ENCODE data around the gene KCNJ15. TPM values are rescaled to one million over a fixed set of nuclear protein-coding genes. Genes with fewer than 3 reads are reported as not detected.

KCNJ15 gene
- total RNA-seq, 1 experiment from 2014 or later, result not detected

GRCh38 chr21:38236232-38236631, 20.6 kb upstream of the KCNJ15 start (continued):
- no peak for TF ChIP-seq REST (IDR thresholded peaks at IDR 0.05; ENCODE audit: low read depth)

GRCh38 chr21:38239672-38240071, 17.1 kb upstream of the KCNJ15 start:
- Histone ChIP-seq H4K20me1 (ENCODE audit: insufficient read depth) (no peaks in the 10 kb centered on the region), H3K36me3 (ENCODE audit: control insufficient read depth in 1 of 2, insufficient read depth in 2 of 2, low read length in 2 of 2) (no peaks in the 10 kb centered on the region), H3K79me2 (ENCODE audit: insufficient read depth, low read length) (no peaks in the 10 kb centered on the region), H3K9me2 (ENCODE audit: insufficient read depth) (no peaks in the 10 kb centered on the region), H3K4me2 (ENCODE audit: low read length) (no peak overlapping the region), H3K9me3 (ENCODE audit: control insufficient read depth in 1 of 2, insufficient read depth in 1 of 2, low read depth in 1 of 2, low read length in 2 of 2) (peaks cover 0 to 21% of the 10 kb centered on the region in 2 experiments; a peak in 1 of 4 replicates), H2AFZ (ENCODE audit: low read depth, low read length, poor library complexity, severe bottlenecking) (no peak overlapping the region), H3K27ac (ENCODE audit: low read depth, low read length) (no peak overlapping the region), H3K4me1 (ENCODE audit: control insufficient read depth in 1 of 2, insufficient read depth in 2 of 2, low read length in 2 of 2) (no peaks in the 10 kb centered on the region), H3K9ac (ENCODE audit: low read length) (no peak overlapping the region), H3K4me3 (replicated peaks in 1 of 2; ENCODE audit: low read depth in 1 of 2, low read length in 2 of 2) (no peak overlapping the region), H3K27me3 (ENCODE audit: insufficient read depth, low read length) (no peaks in the 10 kb centered on the region)
- no peak for TF ChIP-seq SIN3A (IDR thresholded peaks at IDR 0.05; ENCODE audit: low read depth)
- no peak for TF ChIP-seq EZH2 (IDR thresholded peaks at IDR 0.05)
- TF ChIP-seq EZH2phosphoT487 (IDR thresholded peaks at IDR 0.05; ENCODE audit: borderline replicate concordance), result no peak
- TF ChIP-seq CBX3 (IDR thresholded peaks at IDR 0.05; ENCODE audit: low read depth), result no peak
- TF ChIP-seq REST (IDR thresholded peaks at IDR 0.05; ENCODE audit: low read depth), result no peak
- TF ChIP-seq YY1 (IDR thresholded peaks at IDR 0.05; ENCODE audit: extremely low read depth, insufficient replicate concordance, low read depth, low read length), result no peak
- TF ChIP-seq SP1 (IDR thresholded peaks at IDR 0.05; ENCODE audit: low read depth), result no peak
- TF ChIP-seq FOSL1 (IDR thresholded peaks at IDR 0.05; ENCODE audit: low read depth), result no peak
- TF ChIP-seq CTCF (IDR thresholded peaks at IDR 0.05 in 2 of 3, conservative IDR thresholded peaks at IDR 0.05 in 1 of 3; ENCODE audit: borderline replicate concordance in 1 of 3, insufficient read depth in 1 of 3, low read depth in 2 of 3, low read length in 2 of 3), result no peak
- intact Hi-C loops (cut with micrococcal nuclease), result no loop called here
- no peak for ATAC-seq
- BruUV-seq (replicated peaks), result no TSS peak
- CTCF ChIA-PET, result no interaction called here
- POLR2A ChIA-PET, result no interaction called here
- DNase-seq (ENCODE audit: low read depth, low spot score), result no peak
- RAD21 ChIA-PET (ENCODE audit: low non-redundant PET in 1 of 2, low total read pairs in 2 of 2, uncharacterized antibody in 2 of 2, unreplicated experiment in 2 of 2), result no interaction called here

Data from HCT116 (cell line).